ENCODE data around the gene SLC2A4RG. TPM values are rescaled to one million over a fixed set of nuclear protein-coding genes. Genes with fewer than 3 reads are reported as not detected.

The SLC2A4RG gene, protein sequence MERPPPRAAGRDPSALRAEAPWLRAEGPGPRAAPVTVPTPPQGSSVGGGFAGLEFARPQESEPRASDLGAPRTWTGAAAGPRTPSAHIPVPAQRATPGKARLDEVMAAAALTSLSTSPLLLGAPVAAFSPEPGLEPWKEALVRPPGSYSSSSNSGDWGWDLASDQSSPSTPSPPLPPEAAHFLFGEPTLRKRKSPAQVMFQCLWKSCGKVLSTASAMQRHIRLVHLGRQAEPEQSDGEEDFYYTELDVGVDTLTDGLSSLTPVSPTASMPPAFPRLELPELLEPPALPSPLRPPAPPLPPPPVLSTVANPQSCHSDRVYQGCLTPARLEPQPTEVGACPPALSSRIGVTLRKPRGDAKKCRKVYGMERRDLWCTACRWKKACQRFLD
- total RNA-seq = 88.3 and 91.0 TPM in 2 replicates

DNA sequence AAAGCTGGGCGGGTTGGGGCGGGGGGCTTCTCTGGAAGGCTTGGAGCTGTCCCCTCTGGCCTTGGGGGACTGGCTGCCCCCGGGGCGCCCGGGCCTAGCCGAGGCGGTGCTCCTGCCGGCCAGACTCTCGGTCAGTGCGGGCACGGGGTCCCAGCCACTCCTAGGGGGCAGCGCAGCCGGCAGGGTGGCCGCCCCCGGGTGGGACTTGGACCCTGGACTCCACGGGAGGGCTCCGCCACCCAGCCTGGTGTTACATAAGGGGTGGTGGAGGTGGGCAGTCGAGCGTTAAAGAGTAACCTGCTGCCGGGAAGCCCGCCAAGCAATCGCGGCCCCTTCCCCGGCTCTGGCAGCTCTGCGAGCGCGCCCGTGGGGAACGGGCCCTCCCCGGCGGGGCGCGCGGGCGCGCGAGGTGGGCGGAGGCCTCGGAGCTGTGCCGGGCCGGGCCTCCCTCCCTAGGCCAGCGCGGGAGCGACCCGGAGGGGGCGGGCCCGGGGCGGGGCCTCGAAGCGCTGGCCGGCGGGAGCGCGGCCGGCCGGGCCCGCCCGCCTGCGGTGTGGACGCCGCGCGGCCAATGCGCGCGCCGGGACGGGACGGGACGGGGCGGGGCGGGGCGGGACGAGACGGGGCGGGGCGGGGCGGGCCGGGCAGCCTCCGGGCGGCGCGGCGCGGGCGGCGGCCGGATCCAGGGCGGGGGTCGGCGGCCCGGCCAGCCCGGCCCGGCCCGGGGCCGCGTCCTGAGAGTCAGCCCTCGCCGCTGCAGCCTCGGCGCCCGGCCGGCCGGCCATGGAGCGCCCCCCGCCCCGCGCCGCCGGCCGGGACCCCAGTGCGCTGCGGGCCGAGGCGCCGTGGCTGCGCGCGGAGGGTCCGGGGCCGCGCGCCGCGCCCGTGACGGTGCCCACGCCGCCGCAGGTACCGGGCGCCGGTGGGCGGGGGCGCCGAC is at the start of gene SLC2A4RG:
SLC2A4RG (plus strand) TSS at position 647 of the 940 bp plus-strand sequence; CDS start at position 784, 137 bp downstream.

DNA sequence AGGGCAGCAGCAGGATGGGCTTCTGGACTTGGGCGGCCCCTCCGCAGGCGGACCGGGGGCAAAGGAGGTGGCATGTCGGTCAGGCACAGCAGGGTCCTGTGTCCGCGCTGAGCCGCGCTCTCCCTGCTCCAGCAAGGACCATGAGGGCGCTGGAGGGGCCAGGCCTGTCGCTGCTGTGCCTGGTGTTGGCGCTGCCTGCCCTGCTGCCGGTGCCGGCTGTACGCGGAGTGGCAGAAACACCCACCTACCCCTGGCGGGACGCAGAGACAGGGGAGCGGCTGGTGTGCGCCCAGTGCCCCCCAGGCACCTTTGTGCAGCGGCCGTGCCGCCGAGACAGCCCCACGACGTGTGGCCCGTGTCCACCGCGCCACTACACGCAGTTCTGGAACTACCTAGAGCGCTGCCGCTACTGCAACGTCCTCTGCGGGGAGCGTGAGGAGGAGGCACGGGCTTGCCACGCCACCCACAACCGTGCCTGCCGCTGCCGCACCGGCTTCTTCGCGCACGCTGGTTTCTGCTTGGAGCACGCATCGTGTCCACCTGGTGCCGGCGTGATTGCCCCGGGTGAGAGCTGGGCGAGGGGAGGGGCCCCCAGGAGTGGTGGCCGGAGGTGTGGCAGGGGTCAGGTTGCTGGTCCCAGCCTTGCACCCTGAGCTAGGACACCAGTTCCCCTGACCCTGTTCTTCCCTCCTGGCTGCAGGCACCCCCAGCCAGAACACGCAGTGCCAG is 42.8 kb upstream of the SLC2A4RG start, which contains the start of gene TNFRSF6B:
TNFRSF6B (plus strand) TSS at position 25 of the 729 bp plus-strand sequence; CDS start at position 141, 116 bp downstream.

DNA sequence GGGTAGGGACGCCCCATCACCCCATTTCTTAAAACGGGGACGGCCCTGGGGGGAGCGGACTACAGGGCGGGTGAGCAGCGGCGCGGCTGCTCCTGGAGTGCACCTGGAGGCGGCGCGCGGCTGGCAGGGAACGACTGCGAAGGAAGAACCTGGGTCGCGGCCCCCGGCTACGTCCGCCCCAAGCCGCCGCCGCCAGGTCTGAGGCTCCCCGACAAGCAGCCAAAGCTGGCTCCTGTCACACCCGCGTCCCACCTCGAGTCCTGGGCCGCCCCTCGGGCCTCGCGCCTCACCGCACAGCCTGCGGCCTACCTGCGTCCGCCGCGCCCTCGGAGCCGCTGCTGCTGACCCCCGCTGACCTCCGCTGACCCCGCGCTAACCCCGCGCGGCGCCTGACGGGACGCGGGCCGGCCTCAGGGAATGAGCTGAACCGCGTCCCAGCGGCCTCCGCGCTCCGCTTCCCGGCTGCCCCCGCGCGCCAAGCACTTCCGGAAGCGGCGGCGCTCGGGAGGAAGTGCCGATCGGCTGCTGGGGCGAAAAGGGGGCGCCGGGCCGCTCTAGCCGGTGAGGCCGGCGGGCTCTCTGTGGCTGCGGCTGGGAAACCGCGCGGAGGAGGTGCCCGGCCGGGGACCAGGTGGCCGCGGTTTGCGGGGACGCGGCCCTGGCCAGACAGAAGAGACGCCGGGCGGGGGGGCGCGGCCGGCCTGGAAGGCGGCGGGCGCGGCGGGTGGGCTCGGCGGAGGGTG is 31.8 kb upstream of the SLC2A4RG start, which contains the start of the genes ARFRP1 and ZGPAT:
ARFRP1 (minus strand) TSS at position 419 of the 743 bp plus-strand sequence. CDS start 885 bp downstream, outside the sequence.
ZGPAT (plus strand) TSS at position 482 of the 743 bp plus-strand sequence. CDS start 542 bp downstream, outside the sequence.

DNA sequence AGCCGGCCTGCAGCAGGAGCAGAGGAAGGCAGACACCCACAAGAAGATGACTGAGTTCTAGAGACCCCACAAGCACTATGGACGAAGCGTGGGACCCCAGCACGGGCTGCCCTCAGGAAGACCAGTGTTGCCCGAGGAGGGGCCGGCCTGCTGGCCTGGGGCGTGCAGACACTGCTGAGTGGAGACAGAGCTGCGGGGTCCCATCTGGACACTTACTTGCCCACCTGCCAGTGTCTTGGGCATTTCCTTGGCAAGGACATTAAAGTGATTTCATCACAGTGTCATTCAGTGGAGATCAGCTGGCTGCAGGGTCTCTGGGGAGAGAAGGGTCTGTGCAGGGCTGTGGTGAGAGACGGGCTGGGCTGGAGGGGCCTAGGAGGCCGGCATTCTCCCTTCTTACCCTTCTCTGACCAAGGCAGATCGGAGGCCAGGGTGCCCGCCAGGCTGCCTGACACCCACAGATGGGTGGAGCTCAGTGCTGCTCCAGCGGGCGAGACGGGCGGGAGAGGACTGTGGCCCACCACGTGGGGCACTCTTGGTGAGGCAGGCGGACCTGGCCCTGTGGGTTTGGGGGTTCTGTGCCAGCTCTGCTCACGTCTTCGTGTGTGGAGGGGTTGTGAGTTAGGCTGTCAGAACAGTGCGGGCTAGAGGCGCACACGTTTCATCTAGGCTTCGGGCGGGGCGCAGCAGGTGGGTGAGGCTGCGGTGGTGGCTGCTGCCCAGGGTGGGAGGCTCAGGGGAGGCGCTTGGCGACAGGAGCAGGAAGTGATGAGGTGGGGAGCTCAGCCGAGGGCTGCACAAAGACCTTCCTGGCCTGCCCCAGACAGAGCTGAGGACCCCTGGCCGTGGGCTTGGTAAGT is 3.5 kb upstream of the SLC2A4RG start, which contains the start of gene LIME1:
LIME1 (plus strand) TSS at position 806 of the 860 bp plus-strand sequence. CDS start 886 bp downstream, outside the sequence.

Other genes starting within 250 kb of the SLC2A4RG start
- gene EEF1A2, start 240.7 kb upstream of the SLC2A4RG start, total RNA-seq = 0.30 and 0.67 TPM in 2 replicates
- gene PPDPF, start 219.0 kb upstream of the SLC2A4RG start, total RNA-seq = 259 and 266 TPM in 2 replicates
- not detected in 2 replicates for gene PTK6, start 202.4 kb upstream of the SLC2A4RG start, total RNA-seq
- gene SRMS, start 192.0 kb upstream of the SLC2A4RG start, total RNA-seq = not detected in 2 replicates
- gene FNDC11, start 185.6 kb upstream of the SLC2A4RG start, total RNA-seq = 0.50 and 1.0 TPM in 2 replicates
- gene HELZ2, start 165.5 kb upstream of the SLC2A4RG start, total RNA-seq = 21.1 and 26.2 TPM in 2 replicates
- gene GMEB2, start 112.7 kb upstream of the SLC2A4RG start, total RNA-seq = 9.2 and 10.9 TPM in 2 replicates
- 62.0 and 67.4 TPM in 2 replicates for gene STMN3, start 86.4 kb upstream of the SLC2A4RG start, total RNA-seq
- 14.9 and 20.7 TPM in 2 replicates for gene RTEL1, start 81.5 kb upstream of the SLC2A4RG start, total RNA-seq
- gene TNFRSF6B, start 43.1 kb upstream of the SLC2A4RG start, total RNA-seq = 227 and 246 TPM in 2 replicates
- 36.8 and 41.2 TPM in 2 replicates for gene ARFRP1, start 31.8 kb upstream of the SLC2A4RG start, total RNA-seq
- 24.7 and 30.9 TPM in 2 replicates for gene ZGPAT, start 31.7 kb upstream of the SLC2A4RG start, total RNA-seq
- gene LIME1, start 3.1 kb upstream of the SLC2A4RG start, total RNA-seq = 5.2 and 6.7 TPM in 2 replicates
- 1.2 and 1.5 TPM in 2 replicates for gene ZBTB46, start 91.5 kb downstream of the SLC2A4RG start, total RNA-seq
- not detected in 2 replicates for gene ABHD16B, start 121.7 kb downstream of the SLC2A4RG start, total RNA-seq
- gene TPD52L2, start 125.5 kb downstream of the SLC2A4RG start, total RNA-seq = 124 and 128 TPM in 2 replicates
- 23.8 and 27.4 TPM in 2 replicates for gene DNAJC5, start 155.3 kb downstream of the SLC2A4RG start, total RNA-seq
- gene UCKL1, start 216.6 kb downstream of the SLC2A4RG start, total RNA-seq = 26.7 and 27.6 TPM in 2 replicates
- gene ZNF512B, start 230.2 kb downstream of the SLC2A4RG start, total RNA-seq = 7.7 and 8.2 TPM in 2 replicates
- gene SAMD10, start 239.9 kb downstream of the SLC2A4RG start, total RNA-seq = 2.2 and 4.5 TPM in 2 replicates
- 37.2 and 39.0 TPM in 2 replicates for gene PRPF6, start 241.4 kb downstream of the SLC2A4RG start, total RNA-seq